Measurements from ENCODE around the gene NT5DC3.
A peak's percentile ranks its signal among the peaks of the same experiment; 100 is the strongest.

The NT5DC3 gene

GRCh38 chr12:103799857-103800771, 40.9 kb downstream of the NT5DC3 start:
- Histone ChIP-seq H3K36me3 (ENCODE audit: control insufficient read depth, insufficient read depth, low read length) (no peaks in the 10 kb centered on the region), H3K4me1 (ENCODE audit: control insufficient read depth, insufficient read depth, low read length) (peaks cover 23% of the 10 kb centered on the region), H3K9ac (ENCODE audit: low read length) (no peak overlapping the region)

GRCh38 chr12:103799504-103799856, 41.6 kb downstream of the NT5DC3 start:
- H3K4me1 ChIP-seq (ENCODE audit: control insufficient read depth, insufficient read depth, low read length) = peaks cover 18% of the 10 kb centered on the region
- no peaks in the 10 kb centered on the region for H3K27me3 ChIP-seq (ENCODE audit: control insufficient read depth, insufficient read depth, low read length)
- no peak overlapping the region for H3K9ac ChIP-seq (ENCODE audit: low read length)
- H3K4me3 ChIP-seq (ENCODE audit: low read length) = no peak overlapping the region
- H3K9me3 ChIP-seq (ENCODE audit: control insufficient read depth, low read length) = no peaks in the 10 kb centered on the region
- no peaks in the 10 kb centered on the region for H3K36me3 ChIP-seq (ENCODE audit: control insufficient read depth, insufficient read depth, low read length)

More at GRCh38 chr12:103799857-103800771, 40.9 kb downstream of the NT5DC3 start:
- Histone ChIP-seq H3K4me3 (ENCODE audit: low read length) (peak overlapping the region; percentile 7), H3K27me3 (ENCODE audit: control insufficient read depth, insufficient read depth, low read length) (no peaks in the 10 kb centered on the region), H3K9me3 (ENCODE audit: control insufficient read depth, low read length) (no peaks in the 10 kb centered on the region)

- H3K4me1 ChIP-seq (ENCODE audit: control insufficient read depth, insufficient read depth, low read length) = peaks cover 18% of the 10 kb centered on the region
- H3K4me3 ChIP-seq (ENCODE audit: low read length) = no peak overlapping the region
- H3K9me3 ChIP-seq (ENCODE audit: control insufficient read depth, low read length) = no peaks in the 10 kb centered on the region
- H3K36me3 ChIP-seq (ENCODE audit: control insufficient read depth, insufficient read depth, low read length) = no peaks in the 10 kb centered on the region
- no peaks in the 10 kb centered on the region for H3K27me3 ChIP-seq (ENCODE audit: control insufficient read depth, insufficient read depth, low read length)
- no peak overlapping the region for H3K9ac ChIP-seq (ENCODE audit: low read length)
These were observed 42.4 kb downstream of the NT5DC3 start for GRCh38 chr12:103798586-103798985.

- H3K4me3 ChIP-seq (ENCODE audit: low read length) = no peak overlapping the region
- no peaks in the 10 kb centered on the region for H3K36me3 ChIP-seq (ENCODE audit: control insufficient read depth, insufficient read depth, low read length)
- no peaks in the 10 kb centered on the region for H3K9me3 ChIP-seq (ENCODE audit: control insufficient read depth, low read length)
- H3K9ac ChIP-seq (ENCODE audit: low read length) = no peak overlapping the region
- H3K4me1 ChIP-seq (ENCODE audit: control insufficient read depth, insufficient read depth, low read length) = peaks cover 4% of the 10 kb centered on the region
- no peaks in the 10 kb centered on the region for H3K27me3 ChIP-seq (ENCODE audit: control insufficient read depth, insufficient read depth, low read length)
These were observed 46.5 kb downstream of the NT5DC3 start for GRCh38 chr12:103794309-103795213.

- H3K4me1 ChIP-seq (ENCODE audit: control insufficient read depth, insufficient read depth, low read length) = no peaks in the 10 kb centered on the region
- no peaks in the 10 kb centered on the region for H3K27me3 ChIP-seq (ENCODE audit: control insufficient read depth, insufficient read depth, low read length)
- H3K9me3 ChIP-seq (ENCODE audit: control insufficient read depth, low read length) = no peaks in the 10 kb centered on the region
- no peak overlapping the region for H3K9ac ChIP-seq (ENCODE audit: low read length)
- H3K36me3 ChIP-seq (ENCODE audit: control insufficient read depth, insufficient read depth, low read length) = no peaks in the 10 kb centered on the region
- H3K4me3 ChIP-seq (ENCODE audit: low read length) = no peak overlapping the region
These were observed 47.5 kb downstream of the NT5DC3 start for GRCh38 chr12:103793512-103794045.

- no peaks in the 10 kb centered on the region for H3K27me3 ChIP-seq (ENCODE audit: control insufficient read depth, insufficient read depth, low read length)
- no peak overlapping the region for H3K4me3 ChIP-seq (ENCODE audit: low read length)
- H3K36me3 ChIP-seq (ENCODE audit: control insufficient read depth, insufficient read depth, low read length) = no peaks in the 10 kb centered on the region
These were observed 48.0 kb downstream of the NT5DC3 start for GRCh38 chr12:103793046-103793445.

GRCh38 chr12:103791350-103791920, 49.6 kb downstream of the NT5DC3 start:
- Histone ChIP-seq H3K9ac (ENCODE audit: low read length) (no peak overlapping the region), H3K4me1 (ENCODE audit: control insufficient read depth, insufficient read depth, low read length) (no peaks in the 10 kb centered on the region), H3K27me3 (ENCODE audit: control insufficient read depth, insufficient read depth, low read length) (no peaks in the 10 kb centered on the region), H3K9me3 (ENCODE audit: control insufficient read depth, low read length) (no peaks in the 10 kb centered on the region), H3K36me3 (ENCODE audit: control insufficient read depth, insufficient read depth, low read length) (no peaks in the 10 kb centered on the region), H3K4me3 (ENCODE audit: low read length) (no peak overlapping the region)

More at GRCh38 chr12:103793046-103793445, 48.0 kb downstream of the NT5DC3 start:
- H3K9me3 ChIP-seq (ENCODE audit: control insufficient read depth, low read length) = no peaks in the 10 kb centered on the region
- no peaks in the 10 kb centered on the region for H3K4me1 ChIP-seq (ENCODE audit: control insufficient read depth, insufficient read depth, low read length)
- no peak overlapping the region for H3K9ac ChIP-seq (ENCODE audit: low read length)

- H3K27me3 ChIP-seq (ENCODE audit: control insufficient read depth, insufficient read depth, low read length) = no peaks in the 10 kb centered on the region
- H3K4me1 ChIP-seq (ENCODE audit: control insufficient read depth, insufficient read depth, low read length) = peaks cover 3% of the 10 kb centered on the region
- H3K9me3 ChIP-seq (ENCODE audit: control insufficient read depth, low read length) = no peaks in the 10 kb centered on the region
- H3K36me3 ChIP-seq (ENCODE audit: control insufficient read depth, insufficient read depth, low read length) = no peaks in the 10 kb centered on the region
- H3K4me3 ChIP-seq (ENCODE audit: low read length) = no peak overlapping the region
- no peak overlapping the region for H3K9ac ChIP-seq (ENCODE audit: low read length)
These were observed 54.8 kb downstream of the NT5DC3 start for GRCh38 chr12:103786201-103786600.

GRCh38 chr12:103785243-103786031, 55.6 kb downstream of the NT5DC3 start:
- Histone ChIP-seq H3K9ac (ENCODE audit: low read length) (no peak overlapping the region), H3K27me3 (ENCODE audit: control insufficient read depth, insufficient read depth, low read length) (no peaks in the 10 kb centered on the region), H3K9me3 (ENCODE audit: control insufficient read depth, low read length) (no peaks in the 10 kb centered on the region), H3K36me3 (ENCODE audit: control insufficient read depth, insufficient read depth, low read length) (no peaks in the 10 kb centered on the region), H3K4me3 (ENCODE audit: low read length) (no peak overlapping the region), H3K4me1 (ENCODE audit: control insufficient read depth, insufficient read depth, low read length) (peaks cover 3% of the 10 kb centered on the region)

- Histone ChIP-seq H3K27me3 (ENCODE audit: control insufficient read depth, insufficient read depth, low read length) (no peaks in the 10 kb centered on the region), H3K36me3 (ENCODE audit: control insufficient read depth, insufficient read depth, low read length) (no peaks in the 10 kb centered on the region), H3K4me3 (ENCODE audit: low read length) (no peak overlapping the region), H3K4me1 (ENCODE audit: control insufficient read depth, insufficient read depth, low read length) (peaks cover 3% of the 10 kb centered on the region), H3K9ac (ENCODE audit: low read length) (no peak overlapping the region), H3K9me3 (ENCODE audit: control insufficient read depth, low read length) (no peaks in the 10 kb centered on the region)
These were observed 57.0 kb downstream of the NT5DC3 start for GRCh38 chr12:103783744-103784664.

Measured in mucosa of stomach (tissue), 1 donor.